ENCODE results near the gene TTLL8.

GRCh38 chr22:50002791-50003190, 55.3 kb downstream of the TTLL8 start:
- TF ChIP-seq CTCF (conservative IDR thresholded peaks at IDR 0.05; ENCODE audit: low read length), result no peak
- no peak for TF ChIP-seq EZH2phosphoT487 (IDR thresholded peaks at IDR 0.05; ENCODE audit: borderline replicate concordance)

All from Loucy (cell line).